Measurements from ENCODE around the gene LIF.
A peak's percentile ranks its signal among the peaks of the same experiment; 100 is the strongest.

The LIF gene

GRCh38 chr22:30262917-30263741 lies 16.6 kb upstream of the LIF start:
- DNase-seq = peak; percentile 95

GRCh38 chr22:30262112-30262511 lies 15.6 kb upstream of the LIF start:
- DNase-seq = no peak

GRCh38 chr22:30261134-30261533 lies 14.6 kb upstream of the LIF start:
- no peak for DNase-seq

GRCh38 chr22:30260682-30261081 lies 14.1 kb upstream of the LIF start:
- DNase-seq = no peak

GRCh38 chr22:30260276-30260675 lies 13.7 kb upstream of the LIF start:
- no peak for DNase-seq

- DNase-seq = no peak
These were observed 7.8 kb upstream of the LIF start for GRCh38 chr22:30254314-30254713.

GRCh38 chr22:30253205-30253852 lies 6.8 kb upstream of the LIF start:
- peak; percentile 77 for DNase-seq

GRCh38 chr22:30252411-30253204 lies 6.0 kb upstream of the LIF start:
- no peak for DNase-seq

GRCh38 chr22:30251711-30252110 lies 5.2 kb upstream of the LIF start:
- DNase-seq = no peak

- DNase-seq = no peak
These were observed 4.2 kb upstream of the LIF start for GRCh38 chr22:30250661-30251267.

GRCh38 chr22:30250039-30250565 lies 3.5 kb upstream of the LIF start:
- no peak for DNase-seq

- DNase-seq = no peak
These were observed 2.8 kb upstream of the LIF start for GRCh38 chr22:30249049-30250038.

- no peak for DNase-seq
These were observed 1.9 kb upstream of the LIF start for GRCh38 chr22:30248484-30248883.

GRCh38 chr22:30247974-30248373 lies 1.4 kb upstream of the LIF start:
- DNase-seq = no peak

- no peak for DNase-seq
These were observed 1.0 kb upstream of the LIF start for GRCh38 chr22:30247561-30247960.

GRCh38 chr22:30246814-30247376 lies 336 bp upstream of the LIF start:
- DNase-seq = no peak

- no peak for DNase-seq
These were observed 1.2 kb downstream of the LIF start for GRCh38 chr22:30245181-30245984.

GRCh38 chr22:30244641-30245040 lies 1.9 kb downstream of the LIF start:
- DNase-seq = no peak

- DNase-seq = no peak
These were observed 2.5 kb downstream of the LIF start for GRCh38 chr22:30244066-30244465.

GRCh38 chr22:30243661-30244060 lies 2.9 kb downstream of the LIF start:
- no peak for DNase-seq
